Kidney (tissue), 14 donors: ENCODE measurements around the gene DNAJB6. TPM values are rescaled to one million over a fixed set of nuclear protein-coding genes. Genes with fewer than 3 reads are reported as not detected.
"Not testable (repeated sequence)": the region's sequence is repeated elsewhere in the genome, so short reads cannot be mapped to it uniquely, and the experiment has no call there.

Experiments
- DNase-seq, 5 donors: peaks; one replicate each; pipeline ENCODE4 v3.0.0-alpha.2; 2013 to 2020
- FAIRE-seq: peaks from 2 replicates; lab custom pipeline; 2012; peaks lifted over from hg19 to GRCh38; lab: Jason Lieb, UNC
- H3K27ac ChIP-seq, 2 donors: one replicate each; pipeline ENCODE4 v1.7.0; 2013; ENCODE audit warnings: low read depth in 2 of 2, low read length in 2 of 2, inconsistent platforms in 1 of 2
- H3K27me3 ChIP-seq: one replicate; pipeline ENCODE4 v1.7.1; 2013; ENCODE audit warnings: low read length, inconsistent platforms; ENCODE audit not compliant: control insufficient read depth, insufficient read depth
- H3K36me3 ChIP-seq, 3 donors: one replicate each; pipeline versions ENCODE4 v1.7.0 to v1.7.1; 2013; ENCODE audit warnings: low read length in 3 of 3, control low read depth in 1 of 3, inconsistent platforms in 1 of 3; ENCODE audit not compliant: insufficient read depth in 3 of 3, control insufficient read depth in 2 of 3
- H3K4me1 ChIP-seq, 3 donors: one replicate each; pipeline versions ENCODE4 v1.7.0 to v1.7.1; 2013; ENCODE audit warnings: low read length in 3 of 3, inconsistent platforms in 1 of 3, low read depth in 1 of 3; ENCODE audit not compliant: control insufficient read depth in 2 of 3, insufficient read depth in 2 of 3
- H3K4me3 ChIP-seq, 3 donors: one replicate each; pipeline versions ENCODE4 v1.7.0 to v1.8.1; 2013; ENCODE audit warnings: low read length in 3 of 3, control low read depth in 1 of 3, inconsistent platforms in 1 of 3
- H3K9ac ChIP-seq, 3 donors: one replicate each; pipeline versions ENCODE4 v1.7.0 to v1.7.1; 2013; ENCODE audit warnings: low read length in 3 of 3, control low read depth in 1 of 3, inconsistent platforms in 1 of 3
- H3K9me3 ChIP-seq, 3 donors: one replicate each; pipeline versions ENCODE4 v1.7.0 to v1.7.1; 2013; ENCODE audit warnings: low read length in 3 of 3, control low read depth in 1 of 3, inconsistent platforms in 1 of 3; ENCODE audit not compliant: control insufficient read depth in 2 of 3, insufficient read depth in 1 of 3
- intact Hi-C: fragments of 100-400 bp; cut with DNase I; formaldehyde crosslinking; loops from one replicate; pipeline ENCODE4 v1.11.1; 2022
- polyA plus RNA-seq: library from polyadenylated mRNA; stranded (reverse); fragments of 350-450 nt; fragmentation: Illumina TruSeq; extraction: RNeasy Lipid Tissue Mini Kit (QIAGEN cat#74804); gene quantifications from one replicate; pipeline ENCODE4 v1.2.3, GENCODE V29; 2014; ENCODE audit warnings: low read depth, low replicate concordance; ENCODE audit not compliant: insufficient read depth
- total RNA-seq: library from RNA; stranded (reverse); fragmentation: NEBNext Ultra II Directional; extraction: Animal tissue kit (Norgen Biotek cat#: 25700); gene quantifications from one replicate; pipeline ENCODE4 v1.2.1, GENCODE V29; 2021
- TF ChIP-seq, protein P1 (sequence below): IDR thresholded peaks from 3 replicates; pipeline ENCODE4 v1.5.1; 2012; ENCODE audit warnings: mild to moderate bottlenecking, moderate library complexity, borderline replicate concordance; ENCODE audit not compliant: insufficient read depth; ENCODE audit errors: extremely low read depth
- donor health status: control.
- donor health status: control.
- donor health status: control.
- donor health status: control.
- donor health status: control.
- donor health status: DM: yes; HTN: yes; CAD: no.
- donor health status: Normal renal cell carcinoma (clear cell type).

DNAJB6 gene
- total and polyA plus RNA-seq, 2 donors from 2014 or later: 74.5 to 86.8 TPM

DNA sequence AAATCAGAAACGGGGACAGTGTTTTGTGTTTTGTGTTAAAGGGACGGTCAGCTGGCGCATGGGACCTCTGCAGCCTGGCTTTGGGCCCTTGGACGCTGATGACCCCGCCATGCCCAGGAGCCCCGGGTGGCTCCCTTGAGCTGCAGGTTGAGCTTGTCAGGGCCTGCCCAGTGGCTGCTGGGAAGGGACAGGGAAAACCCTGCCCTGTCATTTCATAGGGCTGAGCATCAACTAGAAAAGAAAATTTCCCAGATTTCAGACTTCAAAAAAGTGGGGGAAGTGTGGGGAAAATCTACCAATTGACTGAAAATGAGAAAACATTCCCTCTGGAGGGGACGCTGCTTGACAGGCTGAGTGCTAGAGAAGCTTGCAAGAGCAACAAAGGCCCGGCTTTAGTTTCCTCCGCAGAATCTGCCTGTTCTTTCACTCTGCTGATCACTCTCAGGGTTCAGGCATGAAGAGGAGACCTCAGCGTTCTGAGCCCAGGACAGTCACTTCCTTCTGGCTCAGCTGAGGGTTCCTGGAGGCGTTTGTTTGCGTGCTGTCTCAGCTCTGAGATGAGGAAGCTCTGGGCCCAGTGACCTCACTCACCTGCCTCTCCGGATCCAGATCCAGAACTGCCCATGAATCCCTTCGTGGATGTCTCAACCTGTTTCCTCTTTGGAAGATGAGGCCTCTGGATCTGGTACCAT lies 18.6 kb upstream of the DNAJB6 start:
- no peaks in the 10 kb centered on the region for H3K4me1 ChIP-seq
- no peak overlapping the region for H3K9ac ChIP-seq
- DNase-seq (no peak), FAIRE-seq (no peak)
- no peaks in the 10 kb centered on the region for H3K36me3 ChIP-seq
- H3K9me3 ChIP-seq: no peaks in the 10 kb centered on the region
- no peak overlapping the region for H3K27ac ChIP-seq
- H3K4me3 ChIP-seq: no peak overlapping the region
- H3K27me3 ChIP-seq: no peaks in the 10 kb centered on the region
- TF ChIP-seq, protein P1, sequence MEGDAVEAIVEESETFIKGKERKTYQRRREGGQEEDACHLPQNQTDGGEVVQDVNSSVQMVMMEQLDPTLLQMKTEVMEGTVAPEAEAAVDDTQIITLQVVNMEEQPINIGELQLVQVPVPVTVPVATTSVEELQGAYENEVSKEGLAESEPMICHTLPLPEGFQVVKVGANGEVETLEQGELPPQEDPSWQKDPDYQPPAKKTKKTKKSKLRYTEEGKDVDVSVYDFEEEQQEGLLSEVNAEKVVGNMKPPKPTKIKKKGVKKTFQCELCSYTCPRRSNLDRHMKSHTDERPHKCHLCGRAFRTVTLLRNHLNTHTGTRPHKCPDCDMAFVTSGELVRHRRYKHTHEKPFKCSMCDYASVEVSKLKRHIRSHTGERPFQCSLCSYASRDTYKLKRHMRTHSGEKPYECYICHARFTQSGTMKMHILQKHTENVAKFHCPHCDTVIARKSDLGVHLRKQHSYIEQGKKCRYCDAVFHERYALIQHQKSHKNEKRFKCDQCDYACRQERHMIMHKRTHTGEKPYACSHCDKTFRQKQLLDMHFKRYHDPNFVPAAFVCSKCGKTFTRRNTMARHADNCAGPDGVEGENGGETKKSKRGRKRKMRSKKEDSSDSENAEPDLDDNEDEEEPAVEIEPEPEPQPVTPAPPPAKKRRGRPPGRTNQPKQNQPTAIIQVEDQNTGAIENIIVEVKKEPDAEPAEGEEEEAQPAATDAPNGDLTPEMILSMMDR: no peak
- intact Hi-C loops: no loop called here

DNA sequence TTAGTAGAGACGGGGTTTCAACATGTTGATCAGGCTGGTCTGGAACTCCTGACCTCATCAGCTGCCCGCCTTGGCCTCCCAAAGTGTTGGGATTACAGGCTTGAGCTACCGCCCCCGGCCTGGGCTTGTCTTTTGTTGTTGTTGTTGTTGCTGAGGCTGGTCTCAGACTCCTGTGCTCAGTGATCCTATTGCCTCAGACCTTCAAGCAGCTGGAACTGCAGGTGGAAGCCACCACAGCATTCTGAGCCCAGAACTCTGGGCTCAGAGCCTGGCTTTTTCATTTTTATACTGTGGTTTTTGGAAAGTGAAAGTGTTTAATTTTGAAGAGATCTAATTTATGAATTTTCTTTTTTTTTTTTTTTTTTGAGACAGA lies 16.2 kb upstream of the DNAJB6 start:
- intact Hi-C loops: no loop called here
- TF ChIP-seq, protein P1: no peak
- FAIRE-seq (no peak), DNase-seq (no peak)
- Histone ChIP-seq H3K36me3 (no peaks in the 10 kb centered on the region), H3K27me3 (no peaks in the 10 kb centered on the region), H3K27ac (no peak overlapping the region), H3K4me3 (no peak overlapping the region), H3K4me1 (no peaks in the 10 kb centered on the region), H3K9ac (no peak overlapping the region), H3K9me3 (no peaks in the 10 kb centered on the region)

DNA sequence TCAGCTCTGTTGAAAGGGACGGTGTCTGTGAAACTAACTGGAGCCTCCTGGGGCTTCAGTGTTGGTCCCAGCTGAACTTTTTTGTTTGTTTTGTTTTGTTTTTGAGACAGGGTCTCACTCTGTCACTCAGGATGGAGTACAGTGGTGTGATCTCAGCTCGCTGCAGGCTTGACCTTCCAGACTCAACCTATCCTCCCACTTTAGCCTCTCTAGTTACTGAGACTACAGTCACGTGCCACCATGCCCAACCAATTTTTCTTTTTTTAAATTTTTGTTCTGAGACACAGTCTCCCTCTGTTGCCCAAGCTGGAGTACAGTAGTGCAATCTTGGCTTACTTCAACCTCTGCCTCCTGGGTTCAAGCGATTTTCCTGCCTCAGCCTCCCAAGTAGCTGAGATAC lies 13.4 kb upstream of the DNAJB6 start:
- no peak overlapping the region for H3K27ac ChIP-seq
- no peaks in the 10 kb centered on the region for H3K4me1 ChIP-seq
- no peak overlapping the region for H3K9ac ChIP-seq
- intact Hi-C loops: no loop called here
- TF ChIP-seq, protein P1: no peak
- H3K9me3 ChIP-seq: no peaks in the 10 kb centered on the region
- DNase-seq (peak in 3 of 5 donors; percentile 34 to 51 (median 44)), FAIRE-seq (no peak)
- no peaks in the 10 kb centered on the region for H3K36me3 ChIP-seq
- no peak overlapping the region for H3K4me3 ChIP-seq
- no peaks in the 10 kb centered on the region for H3K27me3 ChIP-seq

DNA sequence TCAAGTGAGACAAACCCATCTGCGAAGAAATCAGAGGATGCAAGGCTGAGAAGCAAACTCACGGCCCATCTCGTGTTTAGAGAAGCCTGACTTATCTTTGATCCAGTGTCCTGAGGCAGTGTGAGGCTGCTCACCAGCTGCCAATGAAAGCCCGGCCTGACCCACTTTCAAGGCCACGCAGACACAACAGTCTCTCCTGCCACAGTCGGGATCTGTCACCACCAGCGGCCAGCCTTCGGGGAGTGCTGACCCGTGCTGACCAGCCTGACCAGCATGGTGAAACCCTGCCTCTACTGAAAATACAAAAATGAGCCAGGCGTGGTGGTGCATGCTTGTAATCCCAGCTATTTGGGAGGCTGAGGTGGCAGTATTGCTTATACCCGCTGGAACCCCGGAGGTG lies 7.4 kb upstream of the DNAJB6 start:
- H3K27me3 ChIP-seq: no peaks in the 10 kb centered on the region
- DNase-seq: no peak
- no peaks in the 10 kb centered on the region for H3K9me3 ChIP-seq
- no peak overlapping the region for H3K27ac ChIP-seq
- H3K36me3 ChIP-seq: no peaks in the 10 kb centered on the region
- H3K9ac ChIP-seq: no peak overlapping the region
- no peak overlapping the region for H3K4me3 ChIP-seq
- H3K4me1 ChIP-seq: no peaks in the 10 kb centered on the region
- FAIRE-seq: no peak
- TF ChIP-seq, protein P1: no peak
- intact Hi-C loops: no loop called here

DNA sequence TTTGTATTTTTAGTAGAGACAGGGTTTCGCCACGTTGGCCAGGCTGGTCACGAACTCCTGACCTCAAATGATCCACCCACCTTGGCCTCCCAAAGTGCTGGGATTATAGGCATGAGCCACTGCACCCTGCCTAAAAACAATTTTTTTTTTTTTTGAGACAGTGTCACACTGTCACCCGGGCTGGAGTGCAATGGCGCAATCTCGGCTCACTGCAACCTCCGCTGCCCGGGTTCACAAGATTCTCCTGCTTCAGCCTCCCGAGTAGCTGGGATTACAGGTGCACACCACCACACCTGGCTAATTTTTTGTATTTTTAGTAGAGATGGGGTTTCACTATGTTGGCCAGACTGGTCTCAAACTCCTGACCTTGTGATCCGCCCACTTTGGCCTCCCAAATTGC lies 6.2 kb upstream of the DNAJB6 start:
- H3K27me3 ChIP-seq, H3K36me3 ChIP-seq, H3K9ac ChIP-seq, intact Hi-C loops, H3K27ac ChIP-seq, FAIRE-seq, H3K9me3 ChIP-seq, H3K4me3 ChIP-seq, DNase-seq, H3K4me1 ChIP-seq: not testable (repeated sequence)
